HEK293 (cell line): ENCODE results near the gene ZNF337.

Source experiments
- CTCF ChIP-seq: fragments of 450-650 bp; formaldehyde crosslinking; IDR thresholded peaks from 2 replicates; pipeline ENCODE4 v1.5.1; 2016; ENCODE audit warnings: missing biosample characterization, missing genetic modification characterization
- MZF1 ChIP-seq: fragments of 450-650 bp; formaldehyde crosslinking; IDR thresholded peaks from 2 replicates; pipeline ENCODE4 v1.5.1; 2017; ENCODE audit warnings: missing biosample characterization, missing genetic modification characterization, borderline replicate concordance
- ZNF16 ChIP-seq: fragments of 450-650 bp; formaldehyde crosslinking; IDR thresholded peaks from 2 replicates; pipeline ENCODE4 v1.5.1; 2016; ENCODE audit warnings: low read depth, missing biosample characterization, missing genetic modification characterization
- ZNF768 ChIP-seq: fragments of 450-650 bp; formaldehyde crosslinking; IDR thresholded peaks from 2 replicates; pipeline ENCODE4 v1.5.1; 2018; ENCODE audit warnings: missing biosample characterization, mild to moderate bottlenecking, missing genetic modification characterization

DNA sequence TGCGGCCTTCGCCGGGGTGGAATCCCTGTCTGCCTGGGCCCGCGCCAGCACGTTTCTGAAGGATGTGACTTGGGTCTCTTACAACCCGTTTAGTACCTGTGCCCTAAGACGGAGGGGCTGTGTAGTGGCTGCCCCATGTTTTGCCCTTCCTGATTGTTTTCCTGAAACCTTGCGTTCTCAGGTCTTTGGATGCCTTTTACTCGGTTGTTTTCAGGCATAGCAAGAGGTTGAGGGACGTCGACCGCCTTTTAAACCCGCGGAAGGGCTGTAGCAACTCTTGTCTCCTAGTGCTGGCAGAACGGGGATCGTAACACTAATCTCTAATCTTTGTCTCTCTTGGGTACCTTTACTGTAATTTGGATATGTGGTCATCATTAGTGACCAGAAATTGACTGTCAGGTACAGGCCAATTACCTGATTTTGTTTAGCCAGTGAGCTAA is 72.1 kb downstream of the ZNF337 start:
- no peak for TF ChIP-seq ZNF16 (tag by site-specific recombination)
- TF ChIP-seq MZF1 = no peak
- no peak for TF ChIP-seq CTCF (tag by site-specific recombination)
- no peak for TF ChIP-seq ZNF768 (tag by site-specific recombination)
